GM12872 (cell line): ENCODE data around the gene WWC2.

Source experiments
- TF ChIP-seq, protein P1 (sequence below): IDR thresholded peaks from 3 replicates; pipeline ENCODE4 v1.5.1; 2011; ENCODE audit warnings: low read depth, mild to moderate bottlenecking, low read length, moderate library complexity; ENCODE audit not compliant: insufficient read depth

WWC2 gene

GRCh38 chr4:183186813-183187212 lies 87.8 kb downstream of the WWC2 start:
- TF ChIP-seq, protein P1, sequence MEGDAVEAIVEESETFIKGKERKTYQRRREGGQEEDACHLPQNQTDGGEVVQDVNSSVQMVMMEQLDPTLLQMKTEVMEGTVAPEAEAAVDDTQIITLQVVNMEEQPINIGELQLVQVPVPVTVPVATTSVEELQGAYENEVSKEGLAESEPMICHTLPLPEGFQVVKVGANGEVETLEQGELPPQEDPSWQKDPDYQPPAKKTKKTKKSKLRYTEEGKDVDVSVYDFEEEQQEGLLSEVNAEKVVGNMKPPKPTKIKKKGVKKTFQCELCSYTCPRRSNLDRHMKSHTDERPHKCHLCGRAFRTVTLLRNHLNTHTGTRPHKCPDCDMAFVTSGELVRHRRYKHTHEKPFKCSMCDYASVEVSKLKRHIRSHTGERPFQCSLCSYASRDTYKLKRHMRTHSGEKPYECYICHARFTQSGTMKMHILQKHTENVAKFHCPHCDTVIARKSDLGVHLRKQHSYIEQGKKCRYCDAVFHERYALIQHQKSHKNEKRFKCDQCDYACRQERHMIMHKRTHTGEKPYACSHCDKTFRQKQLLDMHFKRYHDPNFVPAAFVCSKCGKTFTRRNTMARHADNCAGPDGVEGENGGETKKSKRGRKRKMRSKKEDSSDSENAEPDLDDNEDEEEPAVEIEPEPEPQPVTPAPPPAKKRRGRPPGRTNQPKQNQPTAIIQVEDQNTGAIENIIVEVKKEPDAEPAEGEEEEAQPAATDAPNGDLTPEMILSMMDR, result no peak

GRCh38 chr4:183190900-183191527 lies 92.0 kb downstream of the WWC2 start:
- TF ChIP-seq, protein P1, result no peak

DNA sequence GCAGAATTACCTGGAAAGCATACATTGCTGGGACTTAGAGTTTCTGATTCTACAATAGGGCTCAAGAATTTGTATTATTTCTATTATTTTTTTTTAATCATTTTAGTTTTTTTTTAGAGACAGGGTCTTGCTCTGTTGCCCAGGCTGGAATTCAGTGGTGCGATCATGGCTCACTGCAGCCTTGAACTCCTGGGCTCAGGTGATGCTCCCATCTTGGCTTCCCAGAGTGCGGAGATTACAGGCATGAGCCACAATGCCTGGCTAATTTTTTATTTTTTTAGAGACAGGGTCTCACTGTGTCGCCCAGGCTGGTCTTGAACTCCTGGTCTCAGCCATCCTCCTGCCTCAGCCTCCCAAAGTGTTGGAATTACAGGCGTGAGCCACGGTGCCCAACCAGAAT lies 92.6 kb downstream of the WWC2 start:
- TF ChIP-seq, protein P1, result no peak

- TF ChIP-seq, protein P1, result no peak
Observed at GRCh38 chr4:183192571-183192970, 93.5 kb downstream of the WWC2 start.

- TF ChIP-seq, protein P1, result no peak
Observed at GRCh38 chr4:183195534-183195933, 96.5 kb downstream of the WWC2 start.

DNA sequence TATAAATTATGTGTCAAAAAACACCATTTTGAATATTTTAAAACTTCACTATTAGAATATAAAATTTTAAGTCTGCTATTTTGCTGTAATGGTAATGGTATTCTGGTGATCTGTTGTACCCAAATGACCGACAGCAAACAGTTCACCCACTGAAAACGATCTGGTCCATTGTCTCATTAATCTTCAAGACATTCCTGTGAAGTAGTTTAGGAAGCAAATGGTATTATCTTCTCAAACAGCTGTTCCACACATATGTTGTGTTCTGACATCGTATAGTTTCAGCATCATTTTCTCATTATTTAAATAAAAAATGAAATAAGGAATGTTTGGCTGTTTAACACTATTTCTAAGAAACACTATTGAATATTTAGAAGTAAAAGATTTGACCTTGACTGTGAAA lies 98.1 kb downstream of the WWC2 start:
- TF ChIP-seq, protein P1, result no peak

- TF ChIP-seq, protein P1, result no peak
Observed at GRCh38 chr4:183200453-183200852, 101.4 kb downstream of the WWC2 start.
